ENCODE measurements around the gene PNPLA6. TPM values are rescaled to one million over a fixed set of nuclear protein-coding genes. Genes with fewer than 3 reads are reported as not detected.

The PNPLA6 gene
- total RNA-seq, 2 experiments from 2014 or later = 79.2 to 90.3 TPM

DNA sequence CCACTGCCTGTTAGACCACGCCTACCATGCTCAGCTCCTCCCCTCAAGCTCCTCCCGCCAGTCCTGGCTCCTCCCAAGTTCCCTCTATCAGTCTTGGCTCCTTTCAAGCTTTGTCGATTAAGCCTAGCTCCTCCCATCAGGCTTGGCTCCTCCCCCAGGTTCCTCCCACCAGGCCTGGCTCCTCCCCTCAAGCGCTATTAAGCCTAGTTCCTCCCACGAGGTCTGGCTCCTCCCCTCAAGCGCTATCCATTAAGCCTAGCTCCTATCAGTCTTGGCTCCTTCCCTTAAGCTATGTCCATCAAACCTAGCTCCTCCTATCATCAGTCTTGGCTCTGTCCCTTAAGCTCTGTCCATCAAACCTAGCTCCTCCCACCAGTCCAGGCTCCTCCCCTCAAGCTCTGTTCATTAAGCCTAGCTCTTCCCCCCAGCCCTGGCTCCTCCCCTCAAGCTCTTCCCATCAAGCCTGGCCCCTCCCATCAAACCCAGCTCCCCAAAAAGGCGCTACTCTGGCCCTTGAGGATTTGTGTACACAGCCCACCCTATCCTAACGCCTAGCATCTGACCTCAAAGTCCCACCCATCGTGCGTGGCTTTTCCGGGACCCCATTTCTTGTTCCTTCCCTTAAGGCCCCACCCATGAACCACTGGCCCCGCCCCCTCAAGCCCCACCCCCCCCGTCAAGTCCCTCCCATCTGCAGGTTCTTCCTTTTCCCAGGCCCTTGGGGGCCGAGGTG is 70.1 kb downstream of the PNPLA6 start:
- ChIA-PET CTCF (interaction anchor here (1.0 to 1.5 kb wide), 2 partner anchors 37 to 75 kb away, joined by 3 to 10 read pairs; partner anchors contain the start of gene TRAPPC5), POLR2A (interaction anchor here (0.6 to 0.9 kb wide), 2 partner anchors 24 to 308 kb away, joined by 3 read pairs; partner anchors contain the start of gene PET100)
- H3K4me1 Mint-ChIP-seq (ENCODE audit: low read depth) = peaks cover 2% of the 10 kb centered on the region
- ATAC-seq (peak; percentile 78), DNase-seq (peak; percentile 63)
- TF ChIP-seq, protein P1, sequence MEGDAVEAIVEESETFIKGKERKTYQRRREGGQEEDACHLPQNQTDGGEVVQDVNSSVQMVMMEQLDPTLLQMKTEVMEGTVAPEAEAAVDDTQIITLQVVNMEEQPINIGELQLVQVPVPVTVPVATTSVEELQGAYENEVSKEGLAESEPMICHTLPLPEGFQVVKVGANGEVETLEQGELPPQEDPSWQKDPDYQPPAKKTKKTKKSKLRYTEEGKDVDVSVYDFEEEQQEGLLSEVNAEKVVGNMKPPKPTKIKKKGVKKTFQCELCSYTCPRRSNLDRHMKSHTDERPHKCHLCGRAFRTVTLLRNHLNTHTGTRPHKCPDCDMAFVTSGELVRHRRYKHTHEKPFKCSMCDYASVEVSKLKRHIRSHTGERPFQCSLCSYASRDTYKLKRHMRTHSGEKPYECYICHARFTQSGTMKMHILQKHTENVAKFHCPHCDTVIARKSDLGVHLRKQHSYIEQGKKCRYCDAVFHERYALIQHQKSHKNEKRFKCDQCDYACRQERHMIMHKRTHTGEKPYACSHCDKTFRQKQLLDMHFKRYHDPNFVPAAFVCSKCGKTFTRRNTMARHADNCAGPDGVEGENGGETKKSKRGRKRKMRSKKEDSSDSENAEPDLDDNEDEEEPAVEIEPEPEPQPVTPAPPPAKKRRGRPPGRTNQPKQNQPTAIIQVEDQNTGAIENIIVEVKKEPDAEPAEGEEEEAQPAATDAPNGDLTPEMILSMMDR (IDR thresholded peaks at IDR 0.05) = no peak
- peaks cover 3% of the 10 kb centered on the region for H3K9me3 Mint-ChIP-seq
- H3K27ac Mint-ChIP-seq = no peak overlapping the region
- H3K4me3 Mint-ChIP-seq = no peak overlapping the region
- H3K36me3 Mint-ChIP-seq (ENCODE audit: low read depth) = no peaks in the 10 kb centered on the region
- peaks cover 6% of the 10 kb centered on the region for H3K27me3 Mint-ChIP-seq
- intact Hi-C loops (cut with micrococcal nuclease) = no loop called here

DNA sequence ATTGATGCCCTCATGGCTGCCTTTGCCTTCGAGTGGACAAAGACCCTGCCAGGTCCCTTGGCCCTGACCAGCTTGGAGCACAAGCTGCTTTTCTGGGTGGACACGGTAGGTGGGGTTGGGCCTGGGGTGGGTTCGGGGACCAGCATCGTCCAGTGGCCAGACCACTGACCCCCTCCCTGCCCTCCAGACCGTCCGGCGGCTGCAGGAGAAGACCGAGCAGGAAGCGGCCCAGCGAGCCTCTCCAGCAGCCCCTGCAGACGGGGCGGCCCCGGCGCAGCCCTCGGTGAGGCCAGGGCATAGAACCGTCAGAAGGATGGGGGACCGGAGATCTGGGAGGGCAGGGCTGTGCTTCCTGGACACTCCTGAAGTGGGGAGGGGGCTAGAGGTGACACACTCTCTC is 70.8 kb downstream of the PNPLA6 start:
- POLR2A ChIA-PET = no interaction called here
- H3K36me3 Mint-ChIP-seq (ENCODE audit: low read depth) = no peaks in the 10 kb centered on the region
- no peak for ATAC-seq
- CTCF ChIA-PET = interaction anchor here (1.5 kb wide), 1 partner anchor 38 kb away, joined by 10 read pairs; no protein-coding TSS in a partner anchor
- no peak overlapping the region for H3K27ac Mint-ChIP-seq
- intact Hi-C loops (cut with micrococcal nuclease) = no loop called here
- H3K4me1 Mint-ChIP-seq (ENCODE audit: low read depth) = no peaks in the 10 kb centered on the region
- no peak overlapping the region for H3K4me3 Mint-ChIP-seq
- no peaks in the 10 kb centered on the region for H3K9me3 Mint-ChIP-seq
- H3K27me3 Mint-ChIP-seq = peaks cover 6% of the 10 kb centered on the region
- no peak for DNase-seq
- TF ChIP-seq, protein P1 (IDR thresholded peaks at IDR 0.05) = no peak

DNA sequence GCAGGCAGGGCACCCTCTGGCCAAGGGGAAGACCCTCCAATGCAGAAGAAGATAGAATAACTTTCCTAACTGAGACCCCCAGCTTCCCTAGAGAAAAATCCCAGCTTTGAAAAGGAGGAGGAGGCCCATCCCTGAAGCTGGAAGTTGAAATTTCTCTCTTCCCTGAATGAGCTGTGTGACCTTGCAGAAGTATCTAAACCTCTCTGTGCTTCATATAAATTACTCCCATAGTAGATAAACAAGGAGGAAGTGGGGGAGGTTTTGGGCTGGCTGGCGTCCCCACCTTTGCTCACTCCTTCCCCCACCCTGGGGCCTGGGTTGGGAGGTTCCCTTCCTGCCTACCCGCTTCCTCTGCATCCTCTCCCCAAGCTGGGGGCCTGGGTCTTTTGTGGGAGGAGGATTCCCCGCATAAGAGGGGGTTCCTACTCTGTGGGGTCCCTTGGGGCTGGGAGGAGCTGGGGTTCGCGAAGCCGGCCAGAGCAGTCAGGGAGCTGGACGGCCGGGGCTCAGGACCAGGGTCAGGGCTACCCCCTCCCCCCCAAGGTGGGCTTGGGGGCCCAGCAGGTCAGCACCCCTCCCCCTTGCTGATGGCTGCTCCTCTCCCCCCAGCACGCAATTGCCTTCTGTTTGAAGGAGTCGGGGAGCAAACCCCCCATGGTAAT is 71.8 kb downstream of the PNPLA6 start:
- DNase-seq (no peak), ATAC-seq (no peak)
- ChIA-PET POLR2A (no interaction called here), CTCF (interaction anchor here (1.0 to 1.6 kb wide), 4 partner anchors 11 to 73 kb away, joined by 3 to 6 read pairs (median 4); partner anchors contain the start of gene TRAPPC5)
- no peaks in the 10 kb centered on the region for H3K9me3 Mint-ChIP-seq
- no peaks in the 10 kb centered on the region for H3K4me1 Mint-ChIP-seq (ENCODE audit: low read depth)
- H3K4me3 Mint-ChIP-seq = no peak overlapping the region
- H3K36me3 Mint-ChIP-seq (ENCODE audit: low read depth) = no peaks in the 10 kb centered on the region
- intact Hi-C loops (cut with micrococcal nuclease) = no loop called here
- no peak overlapping the region for H3K27ac Mint-ChIP-seq
- peaks cover 4% of the 10 kb centered on the region for H3K27me3 Mint-ChIP-seq
- TF ChIP-seq, protein P1 (IDR thresholded peaks at IDR 0.05) = no peak

DNA sequence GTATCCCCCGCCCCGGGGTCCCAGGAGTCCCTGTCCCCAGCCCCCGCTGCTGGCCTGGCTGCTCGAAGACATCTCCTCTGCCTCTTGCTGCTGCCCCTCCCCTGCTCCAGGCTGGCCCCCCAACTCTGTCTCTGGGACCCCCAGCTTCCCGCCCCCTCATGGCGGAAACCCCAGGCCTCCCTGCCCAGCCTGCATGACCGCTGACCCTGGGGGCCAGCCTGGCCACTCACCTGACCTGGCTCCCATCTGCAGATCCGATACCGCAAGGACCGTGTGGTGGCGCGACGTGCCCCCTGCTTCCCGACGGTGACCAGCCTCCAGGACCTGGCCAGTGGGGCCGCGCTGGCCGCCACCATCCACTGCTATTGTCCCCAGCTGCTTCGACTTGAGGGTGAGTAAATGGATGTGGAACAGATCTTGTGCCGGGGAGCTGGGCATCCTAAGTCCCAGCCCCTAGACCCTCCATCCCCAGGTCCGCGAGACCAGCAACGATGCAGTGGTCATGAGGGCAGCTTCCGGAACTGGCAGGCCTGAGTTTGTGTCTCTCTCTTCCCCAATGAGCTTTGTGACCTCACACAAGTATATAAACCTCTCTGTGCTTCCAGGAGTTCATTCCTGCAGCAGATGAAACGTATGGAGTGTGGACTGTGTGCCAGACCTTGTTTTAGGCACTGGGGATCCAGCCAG is 72.5 kb downstream of the PNPLA6 start:
- DNase-seq = no peak
- no peaks in the 10 kb centered on the region for H3K4me1 Mint-ChIP-seq (ENCODE audit: low read depth)
- TF ChIP-seq, protein P1 (IDR thresholded peaks at IDR 0.05) = no peak
- H3K9me3 Mint-ChIP-seq = no peaks in the 10 kb centered on the region
- H3K27ac Mint-ChIP-seq = no peak overlapping the region
- CTCF ChIA-PET = interaction anchor here (1.2 to 1.6 kb wide), 3 partner anchors 16 to 73 kb away, joined by 3 to 6 read pairs (median 4); partner anchors contain the start of gene TRAPPC5
- H3K36me3 Mint-ChIP-seq (ENCODE audit: low read depth) = no peaks in the 10 kb centered on the region
- peaks cover 4% of the 10 kb centered on the region for H3K27me3 Mint-ChIP-seq
- H3K4me3 Mint-ChIP-seq = no peak overlapping the region
- no peak for ATAC-seq
- POLR2A ChIA-PET = interaction anchor here (0.6 kb wide), 1 partner anchor 621 kb away, joined by 3 read pairs; no protein-coding TSS in a partner anchor
- intact Hi-C loops (cut with micrococcal nuclease) = no loop called here

All from activated CD8-positive, alpha-beta T cell treated with anti-CD3 and anti-CD28 coated beads for 36 hours (primary cell).